Measurements from ENCODE around the gene MYO1C. TPM values are rescaled to one million over a fixed set of nuclear protein-coding genes. Genes with fewer than 3 reads are reported as not detected.

The MYO1C gene
- total RNA-seq, 1 experiment from 2014 or later = 227 TPM

- Histone ChIP-seq H3K4me2 (ENCODE audit: low read length) (no peak overlapping the region), H4K20me1 (ENCODE audit: insufficient read depth) (no peaks in the 10 kb centered on the region), H3K9me3 (ENCODE audit: control insufficient read depth in 1 of 2, insufficient read depth in 1 of 2, low read depth in 1 of 2, low read length in 2 of 2) (no peaks in the 10 kb centered on the region), H3K9me2 (ENCODE audit: insufficient read depth) (no peaks in the 10 kb centered on the region), H3K27ac (ENCODE audit: low read depth, low read length) (no peak overlapping the region), H3K9ac (ENCODE audit: low read length) (no peak overlapping the region), H3K4me1 (ENCODE audit: control insufficient read depth in 1 of 2, insufficient read depth in 2 of 2, low read length in 2 of 2) (no peaks in the 10 kb centered on the region), H3K79me2 (ENCODE audit: insufficient read depth, low read length) (no peaks in the 10 kb centered on the region), H3K36me3 (ENCODE audit: control insufficient read depth in 1 of 2, insufficient read depth in 2 of 2, low read length in 2 of 2) (no peaks in the 10 kb centered on the region), H3K27me3 (ENCODE audit: insufficient read depth, low read length) (no peaks in the 10 kb centered on the region), H2AFZ (ENCODE audit: low read depth, low read length, poor library complexity, severe bottlenecking) (no peak overlapping the region), H3K4me3 (replicated peaks in 1 of 2; ENCODE audit: low read depth in 1 of 2, low read length in 2 of 2) (no peak overlapping the region)
- no peak for TF ChIP-seq JUND (IDR thresholded peaks at IDR 0.05)
- TF ChIP-seq CEBPB (IDR thresholded peaks at IDR 0.05; ENCODE audit: low read depth) = no peak
- TF ChIP-seq POLR2AphosphoS5 (IDR thresholded peaks at IDR 0.05; ENCODE audit: low read depth, low read length) = no peak
- no peak for TF ChIP-seq EZH2 (IDR thresholded peaks at IDR 0.05)
- no peak for TF ChIP-seq EGR1 (IDR thresholded peaks at IDR 0.05; ENCODE audit: low read depth)
- TF ChIP-seq ZFX (IDR thresholded peaks at IDR 0.05) = no peak
- no peak for TF ChIP-seq YY1 (IDR thresholded peaks at IDR 0.05; ENCODE audit: extremely low read depth, insufficient replicate concordance, low read depth, low read length)
- no peak for TF ChIP-seq SIN3A (IDR thresholded peaks at IDR 0.05; ENCODE audit: low read depth)
- no peak for TF ChIP-seq TCF7L2 (IDR thresholded peaks at IDR 0.05; ENCODE audit: borderline replicate concordance, extremely low read depth, insufficient read depth, insufficient read length)
- TF ChIP-seq ZBTB33 (IDR thresholded peaks at IDR 0.05; ENCODE audit: extremely low read depth, insufficient replicate concordance, low read length) = no peak
- TF ChIP-seq ZNF274 (IDR thresholded peaks at IDR 0.05; ENCODE audit: low read depth, low read length) = no peak
- no peak for TF ChIP-seq CBX3 (IDR thresholded peaks at IDR 0.05; ENCODE audit: low read depth)
- no peak for TF ChIP-seq ELF1 (IDR thresholded peaks at IDR 0.05; ENCODE audit: borderline replicate concordance, low read depth)
- no peak for TF ChIP-seq POLR2A (IDR thresholded peaks at IDR 0.05; ENCODE audit: borderline replicate concordance, extremely low read depth, insufficient read depth, insufficient read length)
- no peak for TF ChIP-seq ATF3 (IDR thresholded peaks at IDR 0.05)
- no peak for TF ChIP-seq REST (IDR thresholded peaks at IDR 0.05; ENCODE audit: low read depth)
- no peak for TF ChIP-seq SP1 (IDR thresholded peaks at IDR 0.05; ENCODE audit: low read depth)
- no peak for TF ChIP-seq FOSL1 (IDR thresholded peaks at IDR 0.05; ENCODE audit: low read depth)
- TF ChIP-seq EZH2phosphoT487 (IDR thresholded peaks at IDR 0.05; ENCODE audit: borderline replicate concordance) = no peak
- no peak for TF ChIP-seq MAX (IDR thresholded peaks at IDR 0.05)
- ATAC-seq = no peak
- POLR2A ChIA-PET = interaction anchor here (1.3 kb wide), 1 partner anchor 13 kb away, joined by 4 read pairs; the partner anchor contains the start of gene INPP5K
- RAD21 ChIA-PET (ENCODE audit: low non-redundant PET in 1 of 2, low total read pairs in 2 of 2, uncharacterized antibody in 2 of 2, unreplicated experiment in 2 of 2) = no interaction called here
- CTCF ChIA-PET = no interaction called here
- no TSS peak for BruUV-seq (replicated peaks)
- intact Hi-C loops (cut with micrococcal nuclease) = no loop called here
- no peak for DNase-seq (ENCODE audit: low read depth, low spot score)
Measured at GRCh38 chr17:1503699-1504098, 11.2 kb upstream of the MYO1C start.

All from HCT116 (cell line).